Activated T-cell treated with anti-CD3 and anti-CD28 coated beads for 1 hour (primary cell): ENCODE data around the gene BCAS1.
"Not testable (repeated sequence)": the region's sequence is repeated elsewhere in the genome, so short reads cannot be mapped to it uniquely, and the experiment has no call there.

Experiments used
- DNase-seq: peaks from one replicate; pipeline ENCODE4 v3.0.0-alpha.2; 2020; ENCODE audit warnings: low read depth

Gene BCAS1

DNA sequence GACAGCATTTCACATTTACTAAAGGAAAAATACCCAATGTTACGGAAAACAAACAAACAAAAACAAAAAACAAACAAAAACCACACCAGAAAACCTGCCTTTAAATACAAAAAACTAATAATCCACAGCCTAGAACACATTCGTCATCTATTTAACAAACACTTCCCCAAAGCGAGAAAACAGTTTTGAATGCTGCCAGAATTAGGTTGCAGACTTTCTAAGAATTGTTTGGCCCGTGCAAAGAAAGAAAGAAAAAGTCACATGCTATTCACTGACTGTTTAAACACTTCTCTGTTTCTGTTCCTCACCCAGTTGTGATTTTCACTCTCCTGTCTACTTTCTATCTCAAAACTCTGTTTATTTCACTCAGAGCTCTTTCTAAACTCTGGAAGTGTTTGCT, 52.5 kb downstream of the BCAS1 start:
- no peak for DNase-seq

DNA sequence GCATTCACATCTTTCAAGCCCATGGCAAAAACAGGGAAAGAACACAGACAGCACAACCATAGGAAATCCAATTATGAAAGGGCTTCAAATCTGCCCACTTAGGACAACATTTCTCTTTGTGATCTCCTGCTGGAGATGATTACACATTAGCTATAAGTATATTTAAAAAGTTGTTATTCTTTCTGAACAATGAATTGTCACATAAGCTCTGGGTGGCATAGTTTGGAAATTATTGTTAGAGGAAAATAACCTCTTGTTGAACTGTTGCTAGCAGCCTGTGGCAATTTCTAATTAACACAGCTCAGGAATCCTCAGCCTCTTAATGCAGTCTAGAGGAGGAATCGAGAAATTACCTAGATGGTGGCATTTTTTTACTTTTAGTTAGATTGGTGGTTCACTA, 54.9 kb downstream of the BCAS1 start:
- DNase-seq = no peak

DNA sequence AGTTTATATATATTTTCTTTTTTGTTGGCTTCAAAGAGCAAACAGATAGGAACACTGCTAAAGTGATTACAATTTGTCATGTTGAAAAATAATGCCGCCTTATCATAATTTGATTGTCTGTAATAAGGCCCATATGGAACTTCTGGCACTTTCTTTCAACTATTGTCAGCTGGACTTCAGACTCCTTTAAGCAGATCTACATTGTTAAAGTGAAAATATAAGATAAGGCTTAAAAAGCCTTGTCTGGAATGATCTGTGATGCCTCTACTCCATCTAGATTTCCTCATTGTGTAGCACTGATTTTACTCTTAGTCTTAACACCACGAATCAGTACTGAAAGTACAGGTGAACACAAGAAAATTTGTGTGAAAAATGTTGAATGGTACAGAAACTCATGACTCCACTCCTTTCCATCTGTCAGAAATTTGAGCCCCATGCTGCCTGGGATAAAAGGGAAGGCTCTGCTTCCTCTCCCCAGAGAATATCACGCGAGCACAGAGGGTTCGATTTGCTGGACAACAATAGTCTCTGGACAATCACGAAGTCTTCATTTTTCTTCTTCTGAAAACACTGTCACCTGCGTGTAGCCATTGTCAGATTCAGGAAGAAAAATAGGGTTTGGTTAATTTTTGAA, 56.0 kb downstream of the BCAS1 start:
- DNase-seq = no peak

DNA sequence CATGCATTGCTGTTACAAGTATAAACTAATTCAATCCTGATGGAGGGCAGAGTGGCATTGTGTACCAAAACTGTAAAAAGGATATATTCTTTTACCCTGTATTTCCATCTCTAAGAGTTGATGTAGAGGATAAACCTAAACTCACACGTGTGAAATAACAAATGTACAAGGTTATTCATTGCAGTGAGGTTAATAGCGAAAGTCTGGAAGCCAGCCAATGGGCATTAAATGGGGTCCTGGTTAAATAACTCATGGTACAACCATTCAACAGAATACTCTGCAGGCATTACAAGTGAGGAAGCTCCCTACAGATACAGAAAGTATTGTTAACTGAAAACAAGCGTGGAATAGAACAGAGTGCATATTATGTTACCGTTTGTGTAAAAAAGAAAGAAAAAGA, 56.9 kb downstream of the BCAS1 start:
- DNase-seq = no peak

DNA sequence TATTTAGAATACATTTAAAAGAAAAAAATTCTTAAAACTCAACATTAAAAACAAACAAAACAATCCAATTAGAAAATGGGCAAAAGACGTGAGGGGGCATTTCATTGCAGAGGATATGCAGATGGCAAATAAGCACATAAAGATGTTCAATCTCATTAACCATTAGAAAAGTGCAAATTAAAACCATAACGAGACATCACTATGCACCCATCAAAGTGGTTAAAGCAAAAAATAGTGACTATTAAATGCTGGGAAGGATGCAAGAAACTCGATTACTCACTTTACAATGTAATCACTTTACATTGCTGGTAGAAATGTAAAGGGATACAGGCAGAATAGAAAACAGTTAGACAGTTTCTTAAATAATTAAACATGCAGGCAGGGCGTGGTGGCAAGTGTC, 59.0 kb downstream of the BCAS1 start:
- DNase-seq = no peak

DNA sequence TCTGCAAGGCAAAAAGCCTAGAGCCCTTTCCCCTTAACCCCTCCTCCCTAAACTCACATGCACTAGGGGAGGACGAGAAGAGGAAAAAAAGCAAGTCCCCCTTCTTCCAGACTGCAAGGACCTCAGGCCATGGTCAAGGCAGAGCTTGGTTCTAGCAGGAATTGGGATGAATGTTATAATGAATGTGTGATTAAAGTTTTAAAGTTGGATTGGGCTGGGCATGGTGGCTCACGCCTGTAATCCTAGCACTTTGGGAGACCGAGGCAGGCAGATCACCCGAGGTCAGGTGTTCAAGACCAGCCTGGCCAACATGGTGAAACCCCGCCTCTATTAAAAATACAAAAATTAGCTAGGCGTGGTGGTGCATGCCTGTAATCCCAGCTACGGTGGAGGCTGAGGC, 64.2 kb downstream of the BCAS1 start:
- DNase-seq = not testable (repeated sequence)

DNA sequence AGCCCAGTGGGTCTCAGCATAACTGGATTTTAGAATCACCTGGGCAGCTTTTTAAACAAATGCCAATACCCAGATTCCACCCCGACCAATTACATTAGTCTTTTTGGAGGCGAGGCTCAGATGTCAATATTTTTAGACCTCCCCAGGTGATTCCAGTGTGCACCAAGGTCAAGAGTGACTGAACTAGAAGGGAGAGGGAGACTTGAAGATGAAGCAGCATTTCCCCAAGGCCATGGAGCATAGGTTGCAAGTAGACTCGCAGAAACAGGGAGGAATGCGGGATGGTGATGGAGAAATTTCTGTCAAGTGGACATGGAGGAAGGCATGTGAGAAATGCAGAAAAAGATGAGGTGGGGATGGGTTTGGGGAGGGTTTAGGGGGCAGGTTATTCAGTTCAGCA, 64.9 kb downstream of the BCAS1 start:
- DNase-seq = no peak

DNA sequence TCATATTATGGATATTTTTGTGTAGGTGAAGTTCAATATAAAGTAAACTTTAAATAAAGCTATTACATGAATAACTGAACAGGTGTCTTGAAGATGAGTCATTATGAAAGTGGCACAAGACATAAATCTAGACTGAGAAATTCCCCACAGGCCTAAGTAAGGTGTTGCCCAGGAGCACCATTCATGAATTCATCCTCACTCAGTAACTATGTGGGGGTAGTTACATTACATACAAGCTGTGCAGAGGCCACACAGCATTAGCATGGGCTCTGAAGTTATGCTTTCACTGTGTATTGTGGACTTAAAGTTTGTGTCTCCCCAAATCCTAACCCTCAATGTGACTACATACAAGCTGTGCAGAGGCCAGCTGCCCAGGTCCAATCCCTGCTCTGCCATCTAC, 65.9 kb downstream of the BCAS1 start:
- no peak for DNase-seq

DNA sequence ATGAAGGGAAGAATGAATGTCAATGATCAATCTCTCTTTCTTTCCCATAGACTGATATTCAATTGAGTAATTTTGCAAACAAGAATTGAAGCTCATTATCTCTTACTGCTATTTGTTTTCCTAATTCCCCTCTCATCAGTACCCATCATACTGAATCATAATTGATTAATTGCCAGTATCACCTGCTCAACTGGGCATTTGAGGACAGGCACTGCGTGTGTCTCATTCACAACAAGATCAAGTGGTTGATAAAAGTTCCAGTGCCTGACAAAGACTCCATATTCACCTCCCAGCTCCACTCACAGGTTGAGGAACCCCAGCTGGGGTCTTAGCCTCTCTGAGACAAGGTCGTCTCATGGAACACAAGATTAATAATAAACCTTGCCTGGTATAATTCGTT, 67.7 kb downstream of the BCAS1 start:
- DNase-seq = no peak

DNA sequence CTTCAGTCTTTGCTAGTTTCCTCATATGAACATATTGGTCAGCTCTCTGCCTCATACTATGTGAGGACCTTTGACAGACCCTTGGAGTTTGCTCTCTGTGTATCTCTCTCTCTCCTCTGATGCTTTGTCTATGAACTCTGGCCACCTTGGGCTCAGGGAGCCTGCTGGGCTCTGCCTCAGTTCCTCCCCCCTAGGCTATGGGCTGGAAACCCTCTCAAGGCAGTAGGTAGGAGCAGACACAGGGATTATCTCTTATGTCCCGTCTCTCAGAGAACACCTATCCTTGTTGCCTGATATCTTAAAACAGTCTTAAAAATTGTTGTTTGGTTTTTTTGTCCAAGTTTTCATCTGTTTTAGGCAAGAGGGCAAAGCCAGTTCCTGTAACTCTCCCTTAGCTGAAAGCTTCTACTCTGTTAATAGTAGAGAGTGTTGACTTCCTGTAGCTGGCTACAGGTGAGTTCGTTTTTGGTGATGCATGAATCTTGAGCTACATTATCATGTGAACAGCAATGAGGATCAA, 68.3 kb downstream of the BCAS1 start:
- no peak for DNase-seq

DNA sequence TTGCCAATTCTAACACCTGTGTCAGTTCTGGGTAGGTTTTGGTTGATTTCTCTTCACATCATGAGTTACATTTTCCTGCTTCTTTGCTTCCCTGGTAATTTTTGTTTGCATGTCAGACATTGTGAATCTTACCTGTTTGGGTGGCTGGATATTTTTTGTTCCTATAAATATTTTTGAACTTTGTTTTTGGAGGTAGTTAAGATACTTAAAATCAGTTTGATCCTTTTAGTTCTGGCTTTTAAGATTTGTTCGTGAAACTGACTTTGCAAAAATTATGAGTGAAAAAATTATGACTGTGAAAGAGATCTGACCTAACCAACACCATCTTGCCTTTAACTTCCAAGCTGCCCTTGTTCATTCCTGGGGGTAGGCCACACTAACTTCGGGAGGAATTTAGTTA, 69.5 kb downstream of the BCAS1 start:
- DNase-seq = no peak

DNA sequence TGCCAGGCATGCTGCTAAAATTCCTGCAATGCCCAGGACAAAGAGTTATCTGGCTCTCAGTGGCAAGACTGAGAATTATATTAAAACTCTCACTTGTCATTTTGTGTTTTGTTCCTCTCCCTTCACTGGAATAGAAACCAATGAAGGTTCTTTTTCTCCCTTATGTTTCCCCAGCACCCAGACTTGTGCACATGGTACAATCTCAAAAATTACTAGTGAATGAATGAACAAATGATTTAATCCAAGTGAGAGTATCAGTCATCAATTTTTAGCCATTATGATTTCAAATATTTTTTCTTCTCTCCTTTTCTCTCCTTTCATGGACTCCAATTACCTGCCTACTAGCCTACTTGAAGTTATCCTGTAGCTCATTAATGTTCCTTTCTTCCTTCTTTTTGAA, 70.1 kb downstream of the BCAS1 start:
- no peak for DNase-seq

DNA sequence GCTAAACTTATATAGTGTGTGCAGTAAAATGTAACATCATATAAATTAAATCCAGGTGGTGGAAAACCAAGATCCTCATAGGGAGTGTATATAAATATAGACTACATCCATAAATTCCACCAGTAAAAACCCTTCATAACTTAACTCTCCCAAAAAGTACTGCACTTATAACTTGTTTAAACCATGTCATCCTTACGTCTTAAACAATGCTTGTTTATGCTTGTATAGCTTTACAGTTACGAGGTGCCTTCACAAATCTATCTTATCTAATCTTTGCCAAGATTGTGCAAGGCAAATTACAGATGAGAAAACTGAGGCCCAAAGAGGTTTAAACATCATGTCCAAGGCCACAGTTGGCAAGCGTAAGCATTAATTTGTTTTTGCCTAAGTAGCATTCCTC, 71.3 kb downstream of the BCAS1 start:
- DNase-seq = no peak

DNA sequence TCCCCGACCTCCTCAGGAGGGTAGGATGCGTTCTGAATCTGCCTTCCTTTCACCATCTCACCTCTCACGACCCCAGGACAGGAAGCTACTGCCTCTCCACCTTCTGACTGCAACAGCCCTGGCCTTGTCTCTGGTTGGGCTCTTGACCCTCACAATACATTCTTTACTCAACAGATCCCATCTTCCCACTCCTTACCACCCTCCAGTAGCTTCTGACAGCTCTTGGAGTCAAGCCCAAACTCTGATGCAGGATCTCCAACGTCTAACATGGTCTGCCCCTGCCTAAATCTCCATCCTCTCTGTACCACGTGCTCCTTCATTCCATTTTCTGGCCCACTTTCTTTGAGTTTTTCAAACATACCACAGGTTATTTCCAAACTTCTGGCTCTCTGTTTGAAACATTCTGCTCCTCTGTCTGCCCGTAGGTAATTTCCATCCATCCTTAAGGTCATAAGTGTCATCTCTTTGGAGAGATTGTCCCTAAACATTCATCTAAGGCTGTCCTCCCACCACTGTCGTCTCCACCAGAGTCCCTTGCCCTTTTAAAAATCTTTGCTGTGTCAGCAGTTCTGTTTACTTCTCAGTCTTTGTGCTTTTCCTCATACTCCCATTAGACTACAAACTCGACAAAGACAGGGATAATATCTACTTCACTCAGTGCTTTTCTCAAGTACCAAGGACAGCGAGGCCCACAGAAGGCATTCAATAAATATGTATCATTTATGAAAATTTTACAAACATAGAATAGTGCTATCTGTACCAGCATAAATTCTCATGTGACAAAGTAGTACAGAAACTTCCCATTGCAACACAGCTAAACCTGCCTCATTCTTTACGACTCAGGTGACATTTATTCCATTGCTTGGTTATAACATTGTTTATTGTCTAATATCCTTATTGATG, 73.6 kb downstream of the BCAS1 start:
- no peak for DNase-seq

DNA sequence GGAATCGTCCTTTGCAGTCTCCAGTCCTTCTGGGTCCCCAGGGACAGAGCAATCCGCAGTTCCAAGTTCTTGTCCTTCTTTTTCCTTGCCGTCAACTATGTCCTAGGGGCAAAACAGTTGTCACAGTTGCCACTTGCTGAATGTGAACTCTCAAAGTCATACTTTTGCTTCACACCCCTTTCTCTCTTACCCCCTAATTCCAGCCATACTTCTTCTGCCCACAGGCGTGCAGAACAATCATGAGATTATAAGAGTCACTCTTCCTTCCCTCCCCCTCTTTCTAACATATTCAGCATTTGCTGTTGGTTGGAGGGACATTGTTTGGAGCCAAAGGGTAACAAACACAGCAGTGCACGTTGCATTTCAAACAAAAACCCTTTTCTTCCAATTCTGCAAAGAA, 74.4 kb downstream of the BCAS1 start:
- no peak for DNase-seq

DNA sequence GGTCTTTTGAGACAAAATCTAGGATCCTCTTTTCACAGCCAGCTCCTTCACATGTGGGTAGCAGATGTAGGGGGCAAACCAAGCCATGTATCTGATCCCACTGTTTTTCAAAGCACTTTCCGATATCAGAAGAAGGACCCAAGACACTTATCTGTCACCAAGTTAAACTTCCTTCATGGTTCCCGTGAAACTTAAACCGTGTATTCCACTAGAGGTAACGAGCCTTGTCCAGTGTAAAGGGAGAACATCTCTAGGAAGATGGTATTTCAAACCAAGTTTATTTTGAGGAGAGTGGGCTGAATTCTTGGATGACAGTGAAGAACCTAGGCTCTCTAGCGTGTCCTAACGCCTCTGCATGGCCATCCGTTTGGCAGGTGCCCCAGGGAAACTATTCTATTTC, 76.3 kb downstream of the BCAS1 start:
- no peak for DNase-seq

DNA sequence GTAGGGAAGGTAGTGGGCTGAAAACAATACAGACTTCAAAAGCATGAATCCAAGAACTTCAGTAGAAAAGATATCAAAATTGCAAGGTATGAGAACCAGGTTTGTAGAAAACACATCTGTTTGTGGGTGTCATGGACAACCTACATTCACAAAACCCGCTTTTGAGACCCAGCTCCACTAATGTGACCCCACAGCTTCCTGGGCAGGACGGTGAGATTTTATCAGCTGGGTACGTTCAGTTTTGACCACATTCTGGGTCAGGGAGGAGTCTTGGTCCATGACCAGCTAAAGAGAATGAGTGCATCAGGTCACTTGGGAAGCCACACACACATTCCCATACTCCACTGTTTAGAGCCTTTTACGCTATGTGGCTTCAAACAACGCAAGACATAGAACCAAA, 77.1 kb downstream of the BCAS1 start:
- no peak for DNase-seq

DNA sequence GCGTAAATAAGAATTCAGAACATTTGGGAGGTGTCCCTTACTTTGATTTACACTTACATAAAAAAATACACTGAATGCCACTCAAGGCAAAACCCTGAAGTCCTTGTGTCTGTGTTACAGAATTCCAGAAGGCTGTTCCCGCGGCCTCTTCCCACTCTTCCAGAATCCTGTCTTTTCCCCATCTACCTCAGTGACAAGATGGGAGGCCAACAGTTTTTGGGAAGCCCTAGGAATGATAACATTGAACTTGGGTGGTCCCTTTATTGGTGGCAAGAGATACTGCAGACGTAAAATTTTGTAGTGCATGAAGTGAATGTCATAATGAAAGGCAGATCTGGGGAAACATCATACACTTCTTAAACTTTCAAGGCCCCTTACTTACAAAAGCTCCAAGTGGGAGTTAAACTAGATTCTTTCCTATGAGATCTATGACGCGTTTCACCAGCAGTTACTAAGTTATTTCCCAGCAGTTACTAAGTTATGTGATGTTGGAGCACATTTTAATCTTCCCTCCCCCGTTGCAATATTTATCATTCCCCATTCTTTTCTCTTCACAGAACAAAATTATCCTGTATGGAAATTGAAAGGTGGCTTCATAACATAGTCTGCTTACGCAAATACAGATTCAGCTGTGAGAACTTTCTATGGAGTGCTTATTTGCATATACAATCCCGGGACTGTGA, 79.5 kb downstream of the BCAS1 start:
- DNase-seq = no peak

DNA sequence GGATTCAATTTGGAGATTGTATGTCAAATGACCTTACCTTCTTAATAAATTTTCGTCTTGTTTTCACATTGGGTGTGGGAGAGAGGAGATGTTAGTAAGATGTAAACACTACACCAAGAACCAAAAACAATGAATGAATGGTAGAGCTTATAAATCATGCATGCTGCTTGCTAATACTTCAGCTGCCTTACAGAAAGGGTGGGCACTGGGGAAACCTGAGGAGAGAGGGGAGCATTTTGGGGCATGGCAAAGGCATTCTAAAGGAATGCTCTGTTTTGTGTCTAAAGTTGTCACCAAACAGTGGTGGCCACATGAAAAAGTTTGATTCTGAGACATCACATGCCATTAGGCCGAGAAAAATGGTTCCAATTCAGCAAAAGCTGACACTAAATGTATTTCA, 80.4 kb downstream of the BCAS1 start:
- no peak for DNase-seq

DNA sequence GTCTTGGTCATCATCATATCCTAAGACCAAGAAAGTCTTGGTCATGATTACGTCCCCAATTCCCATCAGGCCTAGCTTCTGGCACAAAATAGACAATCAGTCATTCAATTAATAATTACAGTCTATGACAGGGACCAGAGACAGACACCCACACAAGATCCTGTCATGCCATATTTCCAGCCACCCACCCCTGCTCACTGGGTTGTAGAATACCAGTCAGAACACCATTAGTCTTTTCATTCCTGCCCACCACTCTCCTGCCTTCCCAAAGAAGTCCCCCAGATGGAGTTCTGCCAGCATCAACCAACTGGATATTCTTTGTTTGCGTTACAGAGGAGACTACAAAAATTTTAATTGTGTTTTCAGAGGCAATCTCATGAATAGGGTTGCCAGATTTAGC, 81.0 kb downstream of the BCAS1 start:
- DNase-seq = no peak

DNA sequence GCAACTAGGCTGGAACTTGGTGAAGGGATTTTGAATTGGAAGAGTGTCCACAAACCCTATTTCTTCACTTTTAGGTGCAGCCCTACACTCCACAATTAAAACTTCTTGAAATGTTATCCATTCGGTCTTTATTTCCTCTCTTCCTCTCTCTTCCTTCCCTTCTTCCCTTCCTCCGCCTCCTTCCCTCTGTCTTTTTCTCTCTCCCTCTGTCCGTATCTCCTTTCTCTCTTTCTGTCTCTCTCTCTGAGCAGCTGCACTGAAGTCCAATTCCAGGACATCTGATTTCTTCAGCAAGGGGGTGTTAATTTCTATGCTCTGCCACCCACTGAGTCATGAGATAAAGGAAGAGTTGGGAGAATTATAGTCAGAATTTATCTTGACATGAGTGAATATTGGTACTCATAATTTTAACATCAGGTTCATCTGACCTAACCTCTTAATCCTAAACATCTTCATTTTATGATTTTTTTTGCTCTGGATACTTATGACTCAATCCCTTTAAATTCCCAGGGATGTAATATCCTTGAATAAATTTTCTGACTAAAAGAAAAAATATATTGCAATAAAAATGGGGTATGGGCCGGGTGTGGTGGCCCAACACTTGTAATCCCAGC, 84.2 kb downstream of the BCAS1 start:
- no peak for DNase-seq

DNA sequence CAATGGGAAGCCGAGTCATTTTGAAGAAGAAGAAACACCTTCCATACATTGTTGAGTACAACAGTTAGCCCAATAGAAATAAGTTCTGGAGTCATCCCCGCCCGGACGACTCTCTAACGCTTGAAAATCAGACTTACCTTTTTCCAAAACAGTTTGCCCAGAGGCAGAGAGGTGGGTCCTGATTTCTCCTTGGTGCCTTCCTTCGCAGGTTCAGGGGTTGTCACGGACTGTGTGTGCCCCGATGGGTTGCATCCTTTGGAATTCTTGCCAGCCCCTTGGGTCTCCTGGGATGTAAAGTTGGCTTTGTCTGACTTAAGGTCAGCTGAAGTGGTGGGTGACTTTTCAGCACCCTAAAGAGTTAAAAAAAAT, 85.3 kb downstream of the BCAS1 start:
- no peak for DNase-seq
